GM18526 (cell line): ENCODE data around the gene MED27.

ENCODE experiments used
- POLR2A ChIP-seq: IDR thresholded peaks from 3 replicates; pipeline ENCODE4 v1.6.1; 2011; ENCODE audit not compliant: insufficient read length; ENCODE audit errors: extremely low read depth

MED27 gene

GRCh38 chr9:132035679-132036078 is 44.0 kb downstream of the MED27 start:
- no peak for TF ChIP-seq POLR2A

- no peak for TF ChIP-seq POLR2A
These were observed 47.3 kb downstream of the MED27 start for GRCh38 chr9:132032238-132032950.

- TF ChIP-seq POLR2A, result no peak
These were observed 48.0 kb downstream of the MED27 start for GRCh38 chr9:132031467-132032237.

GRCh38 chr9:132030626-132031325 is 48.9 kb downstream of the MED27 start:
- TF ChIP-seq POLR2A, result no peak

- no peak for TF ChIP-seq POLR2A
These were observed 51.7 kb downstream of the MED27 start for GRCh38 chr9:132027752-132028663.

- no peak for TF ChIP-seq POLR2A
These were observed 52.6 kb downstream of the MED27 start for GRCh38 chr9:132026932-132027585.

GRCh38 chr9:132025766-132026165 is 53.9 kb downstream of the MED27 start:
- TF ChIP-seq POLR2A, result no peak

- no peak for TF ChIP-seq POLR2A
These were observed 55.1 kb downstream of the MED27 start for GRCh38 chr9:132024589-132024988.

GRCh38 chr9:132023419-132024180 is 56.1 kb downstream of the MED27 start:
- TF ChIP-seq POLR2A, result no peak

- TF ChIP-seq POLR2A, result no peak
These were observed 58.7 kb downstream of the MED27 start for GRCh38 chr9:132020820-132021510.

- no peak for TF ChIP-seq POLR2A
These were observed 59.4 kb downstream of the MED27 start for GRCh38 chr9:132020272-132020671.

- no peak for TF ChIP-seq POLR2A
These were observed 60.0 kb downstream of the MED27 start for GRCh38 chr9:132019702-132020101.

- TF ChIP-seq POLR2A, result no peak
These were observed 60.7 kb downstream of the MED27 start for GRCh38 chr9:132018957-132019405.
